H1 (cell line): ENCODE measurements around the gene ESYT2. TPM values are rescaled to one million over a fixed set of nuclear protein-coding genes. Genes with fewer than 3 reads are reported as not detected.

Source experiments
- EZH2 ChIP-seq: fragments of 200-600 bp; sonication (generic); IDR thresholded peaks from 2 replicates; pipeline ENCODE4 v1.7.1; 2012; ENCODE audit warnings: low read depth, mild to moderate bottlenecking, moderate library complexity, low read length, inconsistent platforms; ENCODE audit not compliant: severe bottlenecking
- RBBP5 ChIP-seq: IDR thresholded peaks from 2 replicates; pipeline ENCODE4 v1.7.1; 2012; ENCODE audit warnings: low read depth, mild to moderate bottlenecking, inconsistent platforms, low read length, moderate library complexity, borderline replicate concordance
- SAP30 ChIP-seq: fragments of 300-600 bp; sonication (generic); IDR thresholded peaks from 2 replicates; pipeline ENCODE4 v1.7.1; 2012; ENCODE audit warnings: low read length, moderate library complexity, mild to moderate bottlenecking, inconsistent platforms; ENCODE audit not compliant: insufficient read depth, insufficient replicate concordance
- SP1 ChIP-seq: IDR thresholded peaks from 2 replicates; pipeline ENCODE4 v1.6.1; 2011; ENCODE audit warnings: low read depth, low read length
- polyA plus RNA-seq, 7 experiments: library from polyadenylated mRNA; depleted of rRNA in 3 of 7; stranded (reverse) in 5 of 7; unstranded in 2 of 7; fragments of >200 nt in 5 of 7; fragments of 200-250 nt in 2 of 7; gene quantifications; 1 replicate in 5 of 7; 2 replicates in 1 of 7; 4 replicates in 1 of 7; pipeline versions ENCODE4 v1.2.1 to v1.2.3, GENCODE V29; 2011 to 2013; ENCODE audit warnings: missing spikeins in 2 of 7, mixed read lengths in 2 of 7
- total RNA-seq: library from RNA; stranded (reverse); fragmentation: NEBNext Ultra II Directional; extraction: Animal tissue kit (Norgen Biotek cat#: 25700); gene quantifications from 2 replicates; pipeline ENCODE4 v1.2.1, GENCODE V29; 2021
- TF ChIP-seq, protein P1 (sequence below): fragments of 300-600 bp; sonication (generic); IDR thresholded peaks from 2 replicates; pipeline ENCODE4 v1.7.1; 2012; ENCODE audit warnings: low read length, moderate library complexity, mild to moderate bottlenecking, inconsistent platforms; ENCODE audit not compliant: insufficient replicate concordance

The ESYT2 gene
- total and polyA plus RNA-seq, 2 of the 8 experiments (the other 6 are each of a cell fraction or from before 2014, with no cell fraction given): 27.0 to 37.5 TPM

GRCh38 chr7:158864507-158864820 lies 35.2 kb upstream of the ESYT2 start (continued):
- TF ChIP-seq, protein P1, sequence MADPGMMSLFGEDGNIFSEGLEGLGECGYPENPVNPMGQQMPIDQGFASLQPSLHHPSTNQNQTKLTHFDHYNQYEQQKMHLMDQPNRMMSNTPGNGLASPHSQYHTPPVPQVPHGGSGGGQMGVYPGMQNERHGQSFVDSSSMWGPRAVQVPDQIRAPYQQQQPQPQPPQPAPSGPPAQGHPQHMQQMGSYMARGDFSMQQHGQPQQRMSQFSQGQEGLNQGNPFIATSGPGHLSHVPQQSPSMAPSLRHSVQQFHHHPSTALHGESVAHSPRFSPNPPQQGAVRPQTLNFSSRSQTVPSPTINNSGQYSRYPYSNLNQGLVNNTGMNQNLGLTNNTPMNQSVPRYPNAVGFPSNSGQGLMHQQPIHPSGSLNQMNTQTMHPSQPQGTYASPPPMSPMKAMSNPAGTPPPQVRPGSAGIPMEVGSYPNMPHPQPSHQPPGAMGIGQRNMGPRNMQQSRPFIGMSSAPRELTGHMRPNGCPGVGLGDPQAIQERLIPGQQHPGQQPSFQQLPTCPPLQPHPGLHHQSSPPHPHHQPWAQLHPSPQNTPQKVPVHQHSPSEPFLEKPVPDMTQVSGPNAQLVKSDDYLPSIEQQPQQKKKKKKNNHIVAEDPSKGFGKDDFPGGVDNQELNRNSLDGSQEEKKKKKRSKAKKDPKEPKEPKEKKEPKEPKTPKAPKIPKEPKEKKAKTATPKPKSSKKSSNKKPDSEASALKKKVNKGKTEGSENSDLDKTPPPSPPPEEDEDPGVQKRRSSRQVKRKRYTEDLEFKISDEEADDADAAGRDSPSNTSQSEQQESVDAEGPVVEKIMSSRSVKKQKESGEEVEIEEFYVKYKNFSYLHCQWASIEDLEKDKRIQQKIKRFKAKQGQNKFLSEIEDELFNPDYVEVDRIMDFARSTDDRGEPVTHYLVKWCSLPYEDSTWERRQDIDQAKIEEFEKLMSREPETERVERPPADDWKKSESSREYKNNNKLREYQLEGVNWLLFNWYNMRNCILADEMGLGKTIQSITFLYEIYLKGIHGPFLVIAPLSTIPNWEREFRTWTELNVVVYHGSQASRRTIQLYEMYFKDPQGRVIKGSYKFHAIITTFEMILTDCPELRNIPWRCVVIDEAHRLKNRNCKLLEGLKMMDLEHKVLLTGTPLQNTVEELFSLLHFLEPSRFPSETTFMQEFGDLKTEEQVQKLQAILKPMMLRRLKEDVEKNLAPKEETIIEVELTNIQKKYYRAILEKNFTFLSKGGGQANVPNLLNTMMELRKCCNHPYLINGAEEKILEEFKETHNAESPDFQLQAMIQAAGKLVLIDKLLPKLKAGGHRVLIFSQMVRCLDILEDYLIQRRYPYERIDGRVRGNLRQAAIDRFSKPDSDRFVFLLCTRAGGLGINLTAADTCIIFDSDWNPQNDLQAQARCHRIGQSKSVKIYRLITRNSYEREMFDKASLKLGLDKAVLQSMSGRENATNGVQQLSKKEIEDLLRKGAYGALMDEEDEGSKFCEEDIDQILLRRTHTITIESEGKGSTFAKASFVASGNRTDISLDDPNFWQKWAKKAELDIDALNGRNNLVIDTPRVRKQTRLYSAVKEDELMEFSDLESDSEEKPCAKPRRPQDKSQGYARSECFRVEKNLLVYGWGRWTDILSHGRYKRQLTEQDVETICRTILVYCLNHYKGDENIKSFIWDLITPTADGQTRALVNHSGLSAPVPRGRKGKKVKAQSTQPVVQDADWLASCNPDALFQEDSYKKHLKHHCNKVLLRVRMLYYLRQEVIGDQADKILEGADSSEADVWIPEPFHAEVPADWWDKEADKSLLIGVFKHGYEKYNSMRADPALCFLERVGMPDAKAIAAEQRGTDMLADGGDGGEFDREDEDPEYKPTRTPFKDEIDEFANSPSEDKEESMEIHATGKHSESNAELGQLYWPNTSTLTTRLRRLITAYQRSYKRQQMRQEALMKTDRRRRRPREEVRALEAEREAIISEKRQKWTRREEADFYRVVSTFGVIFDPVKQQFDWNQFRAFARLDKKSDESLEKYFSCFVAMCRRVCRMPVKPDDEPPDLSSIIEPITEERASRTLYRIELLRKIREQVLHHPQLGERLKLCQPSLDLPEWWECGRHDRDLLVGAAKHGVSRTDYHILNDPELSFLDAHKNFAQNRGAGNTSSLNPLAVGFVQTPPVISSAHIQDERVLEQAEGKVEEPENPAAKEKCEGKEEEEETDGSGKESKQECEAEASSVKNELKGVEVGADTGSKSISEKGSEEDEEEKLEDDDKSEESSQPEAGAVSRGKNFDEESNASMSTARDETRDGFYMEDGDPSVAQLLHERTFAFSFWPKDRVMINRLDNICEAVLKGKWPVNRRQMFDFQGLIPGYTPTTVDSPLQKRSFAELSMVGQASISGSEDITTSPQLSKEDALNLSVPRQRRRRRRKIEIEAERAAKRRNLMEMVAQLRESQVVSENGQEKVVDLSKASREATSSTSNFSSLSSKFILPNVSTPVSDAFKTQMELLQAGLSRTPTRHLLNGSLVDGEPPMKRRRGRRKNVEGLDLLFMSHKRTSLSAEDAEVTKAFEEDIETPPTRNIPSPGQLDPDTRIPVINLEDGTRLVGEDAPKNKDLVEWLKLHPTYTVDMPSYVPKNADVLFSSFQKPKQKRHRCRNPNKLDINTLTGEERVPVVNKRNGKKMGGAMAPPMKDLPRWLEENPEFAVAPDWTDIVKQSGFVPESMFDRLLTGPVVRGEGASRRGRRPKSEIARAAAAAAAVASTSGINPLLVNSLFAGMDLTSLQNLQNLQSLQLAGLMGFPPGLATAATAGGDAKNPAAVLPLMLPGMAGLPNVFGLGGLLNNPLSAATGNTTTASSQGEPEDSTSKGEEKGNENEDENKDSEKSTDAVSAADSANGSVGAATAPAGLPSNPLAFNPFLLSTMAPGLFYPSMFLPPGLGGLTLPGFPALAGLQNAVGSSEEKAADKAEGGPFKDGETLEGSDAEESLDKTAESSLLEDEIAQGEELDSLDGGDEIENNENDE: no peak
- TF ChIP-seq SP1 (no peak), EZH2 (no peak), RBBP5 (no peak), SAP30 (no peak)
